ENCODE measurements around the gene MAGEL2. TPM values are rescaled to one million over a fixed set of nuclear protein-coding genes. Genes with fewer than 3 reads are reported as not detected.

The MAGEL2 gene
- 0.07 TPM in 1 of 2 replicates, not detected in the other for total RNA-seq

GRCh38 chr15:23647421-23648370, at the start of gene MAGEL2:
MAGEL2 (minus strand) TSS chr15:23647867; CDS start chr15:23647742, 125 bp downstream.

GRCh38 chr15:23687143-23687470, 39.4 kb upstream of the MAGEL2 start, which contains the start of gene NDN:
NDN (minus strand) TSS chr15:23687305; CDS start chr15:23687217, 88 bp downstream.

Other genes with a start within 250 kb of the MAGEL2 start
- gene GOLGA6L2, start 200.6 kb downstream of the MAGEL2 start, total RNA-seq = not detected in 2 replicates
- gene MKRN3, start 82.2 kb downstream of the MAGEL2 start, total RNA-seq = 0.79 TPM in 1 of 2 replicates, not detected in the other
- 28.5 and 49.3 TPM in 2 replicates for gene NDN, start 39.4 kb upstream of the MAGEL2 start, total RNA-seq